ENCODE data around the gene RAB30.
"Not testable (repeated sequence)": the region's sequence is repeated elsewhere in the genome, so short reads cannot be mapped to it uniquely, and the experiment has no call there.

Gene RAB30

DNA sequence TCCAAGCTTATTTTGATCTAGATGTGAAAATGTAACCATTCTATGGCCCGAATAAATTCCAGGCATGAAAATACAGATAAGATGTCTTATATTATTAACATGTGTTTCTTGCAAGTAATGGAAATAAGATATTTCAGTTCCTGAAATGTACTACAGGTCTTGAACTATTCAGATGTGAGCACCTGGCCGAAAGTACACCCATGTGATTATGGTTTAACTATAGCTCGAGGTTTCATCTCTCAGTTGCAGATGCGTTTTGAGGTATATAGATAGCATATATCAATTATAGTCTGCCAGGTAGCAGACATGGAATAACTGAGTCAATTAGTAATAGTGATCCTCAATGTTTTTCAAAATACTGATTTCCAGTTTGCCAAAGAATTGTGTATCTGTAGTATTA is 101.9 kb downstream of the RAB30 start:
- no peak for DNase-seq (ENCODE audit: low read depth, low spot score)
- TF ChIP-seq ZNF274 (IDR thresholded peaks at IDR 0.05; ENCODE audit: low read depth, low read length) (no peak), YY1 (IDR thresholded peaks at IDR 0.05; ENCODE audit: insufficient read depth, insufficient read length) (no peak), SUZ12 (IDR thresholded peaks at IDR 0.05; ENCODE audit: extremely low read depth, insufficient read depth, insufficient read length) (no peak)
- Histone ChIP-seq H3K36me3 (ENCODE audit: insufficient read depth, insufficient read length, low read length) (no peaks in the 10 kb centered on the region), H3K27me3 (ENCODE audit: insufficient read depth, insufficient read length) (no peaks in the 10 kb centered on the region), H3K4me3 (ENCODE audit: insufficient read length, low read depth) (no peak overlapping the region), H3K4me1 (ENCODE audit: insufficient read depth, insufficient read length) (no peaks in the 10 kb centered on the region), H3K9me3 (ENCODE audit: insufficient read depth, low read length) (no peaks in the 10 kb centered on the region), H3K9ac (ENCODE audit: insufficient read length, low read depth) (no peak overlapping the region)

DNA sequence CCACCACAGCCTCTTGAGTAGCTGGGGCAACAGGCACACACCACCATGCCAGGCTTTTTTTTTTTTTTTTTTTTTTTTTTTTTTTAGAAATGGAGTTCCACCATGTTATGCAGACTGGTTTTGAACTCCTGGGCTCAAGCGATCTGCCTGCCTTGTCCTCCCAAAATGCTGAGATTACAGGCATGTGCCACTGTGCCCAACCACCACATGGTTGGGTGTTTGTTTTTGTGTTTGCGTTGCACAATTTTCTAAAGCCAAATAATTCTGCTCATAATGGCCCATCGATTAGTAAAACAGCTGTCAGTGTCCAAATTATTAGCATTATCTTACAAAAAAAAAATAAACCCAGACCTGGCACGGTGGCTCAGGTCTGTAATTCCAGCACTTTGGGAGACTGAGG is 104.3 kb downstream of the RAB30 start:
- no peaks in the 10 kb centered on the region for H3K27me3 ChIP-seq (ENCODE audit: insufficient read depth, insufficient read length)
- no peak overlapping the region for H3K4me3 ChIP-seq (ENCODE audit: insufficient read length, low read depth)
- TF ChIP-seq ZNF274 (IDR thresholded peaks at IDR 0.05; ENCODE audit: low read depth, low read length): no peak
- no peak for TF ChIP-seq YY1 (IDR thresholded peaks at IDR 0.05; ENCODE audit: insufficient read depth, insufficient read length)
- TF ChIP-seq SUZ12 (IDR thresholded peaks at IDR 0.05; ENCODE audit: extremely low read depth, insufficient read depth, insufficient read length): no peak
- DNase-seq (ENCODE audit: low read depth, low spot score): no peak
- no peak overlapping the region for H3K9ac ChIP-seq (ENCODE audit: insufficient read length, low read depth)
- H3K9me3 ChIP-seq (ENCODE audit: insufficient read depth, low read length): no peaks in the 10 kb centered on the region
- H3K36me3 ChIP-seq (ENCODE audit: insufficient read depth, insufficient read length, low read length): no peaks in the 10 kb centered on the region
- no peaks in the 10 kb centered on the region for H3K4me1 ChIP-seq (ENCODE audit: insufficient read depth, insufficient read length)

DNA sequence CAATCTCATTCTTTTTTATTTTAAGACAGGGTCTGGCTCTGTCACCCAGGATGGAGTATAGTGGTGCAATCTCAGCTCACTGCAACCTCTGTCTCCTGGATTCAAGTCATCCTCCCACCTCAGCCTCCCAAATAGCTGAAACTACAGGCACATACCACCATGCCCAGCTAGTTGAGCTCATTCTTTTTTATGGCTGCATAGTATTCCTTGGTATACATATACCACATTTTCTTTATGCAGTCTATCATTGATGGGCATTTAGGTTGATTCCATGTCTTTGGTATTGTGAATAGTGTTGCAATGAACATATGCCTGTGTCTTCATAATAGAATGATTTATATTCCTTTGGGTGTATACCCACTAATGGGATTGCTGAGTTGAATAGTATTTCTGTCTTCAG is 109.7 kb downstream of the RAB30 start:
- not testable (repeated sequence) for H3K36me3 ChIP-seq (ENCODE audit: insufficient read depth, insufficient read length, low read length); H3K27me3 ChIP-seq (ENCODE audit: insufficient read depth, insufficient read length); DNase-seq (ENCODE audit: low read depth, low spot score); H3K4me3 ChIP-seq (ENCODE audit: insufficient read length, low read depth); H3K9ac ChIP-seq (ENCODE audit: insufficient read length, low read depth); H3K4me1 ChIP-seq (ENCODE audit: insufficient read depth, insufficient read length); H3K9me3 ChIP-seq (ENCODE audit: insufficient read depth, low read length)

DNA sequence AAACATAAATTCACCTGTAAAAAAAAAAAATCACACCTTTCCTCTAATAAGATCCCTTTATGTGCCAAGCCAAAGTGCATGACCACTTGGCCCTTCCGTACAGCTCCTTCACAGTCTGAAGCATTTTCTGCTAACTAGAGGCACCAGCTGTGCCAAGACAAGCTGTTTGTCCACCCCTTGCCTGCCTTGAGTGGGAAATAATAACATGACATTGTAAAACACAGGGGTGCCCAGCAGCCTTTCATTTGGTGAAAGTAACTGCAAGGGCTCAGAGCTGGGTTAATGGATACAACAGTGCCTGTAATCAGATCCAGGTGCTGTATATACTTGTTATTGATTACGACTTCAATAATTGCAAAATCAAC is 110.9 kb downstream of the RAB30 start:
- Histone ChIP-seq H3K9ac (ENCODE audit: insufficient read length, low read depth) (no peak overlapping the region), H3K4me1 (ENCODE audit: insufficient read depth, insufficient read length) (peaks cover 3% of the 10 kb centered on the region), H3K4me3 (ENCODE audit: insufficient read length, low read depth) (no peak overlapping the region), H3K36me3 (ENCODE audit: insufficient read depth, insufficient read length, low read length) (no peaks in the 10 kb centered on the region), H3K9me3 (ENCODE audit: insufficient read depth, low read length) (no peaks in the 10 kb centered on the region; the same call in 1 of the 2 replicates), H3K27me3 (ENCODE audit: insufficient read depth, insufficient read length) (no peaks in the 10 kb centered on the region)
- TF ChIP-seq YY1 (IDR thresholded peaks at IDR 0.05; ENCODE audit: insufficient read depth, insufficient read length) (no peak), SUZ12 (IDR thresholded peaks at IDR 0.05; ENCODE audit: extremely low read depth, insufficient read depth, insufficient read length) (no peak), ZNF274 (IDR thresholded peaks at IDR 0.05; ENCODE audit: low read depth, low read length) (no peak)
- no peak for DNase-seq (ENCODE audit: low read depth, low spot score)

DNA sequence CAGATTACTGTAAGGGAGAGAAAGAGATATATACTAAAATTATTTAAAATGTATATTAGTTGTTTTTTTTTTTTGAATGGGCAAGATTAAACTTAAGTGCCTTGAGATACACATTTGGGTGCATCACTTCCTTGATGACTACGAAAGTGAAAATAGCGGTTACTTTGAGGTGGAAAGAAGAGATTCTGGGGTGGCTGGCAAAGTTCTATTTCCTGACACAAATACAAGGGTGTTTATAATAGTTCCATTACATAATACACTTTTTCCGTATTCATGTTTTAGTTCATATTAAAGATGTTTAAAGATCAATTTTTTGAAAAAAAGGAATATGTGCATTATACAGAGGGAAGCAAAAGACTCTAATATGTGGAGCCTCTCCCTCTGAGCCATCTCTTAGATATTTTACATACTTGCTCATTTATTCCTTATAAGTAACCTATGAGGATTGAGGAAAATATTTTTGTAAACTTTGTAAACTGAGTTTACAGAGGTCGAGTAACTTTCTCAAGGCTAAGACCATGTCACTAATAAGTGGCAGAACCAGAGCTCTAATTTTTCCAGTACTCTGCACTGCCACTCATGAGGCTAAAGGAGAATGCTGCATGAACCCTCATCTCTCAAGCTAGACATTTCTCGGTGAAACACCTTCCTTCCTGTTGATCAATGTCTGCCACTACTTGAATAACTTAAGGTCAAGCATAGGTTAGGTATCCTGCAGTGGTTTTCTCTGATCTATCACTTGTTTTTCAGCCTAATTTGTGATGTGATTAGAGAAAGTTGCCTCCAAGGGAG is 111.5 kb downstream of the RAB30 start:
- peaks cover 3% of the 10 kb centered on the region for H3K4me1 ChIP-seq (ENCODE audit: insufficient read depth, insufficient read length)
- H3K9ac ChIP-seq (ENCODE audit: insufficient read length, low read depth): no peak overlapping the region
- peaks cover 4% of the 10 kb centered on the region; the same call in 1 of the 2 replicates for H3K9me3 ChIP-seq (ENCODE audit: insufficient read depth, low read length)
- H3K4me3 ChIP-seq (ENCODE audit: insufficient read length, low read depth): no peak overlapping the region
- TF ChIP-seq ZNF274 (IDR thresholded peaks at IDR 0.05; ENCODE audit: low read depth, low read length) (no peak), YY1 (IDR thresholded peaks at IDR 0.05; ENCODE audit: insufficient read depth, insufficient read length) (no peak), SUZ12 (IDR thresholded peaks at IDR 0.05; ENCODE audit: extremely low read depth, insufficient read depth, insufficient read length) (no peak)
- H3K36me3 ChIP-seq (ENCODE audit: insufficient read depth, insufficient read length, low read length): no peaks in the 10 kb centered on the region
- H3K27me3 ChIP-seq (ENCODE audit: insufficient read depth, insufficient read length): no peaks in the 10 kb centered on the region
- DNase-seq (ENCODE audit: low read depth, low spot score): no peak

DNA sequence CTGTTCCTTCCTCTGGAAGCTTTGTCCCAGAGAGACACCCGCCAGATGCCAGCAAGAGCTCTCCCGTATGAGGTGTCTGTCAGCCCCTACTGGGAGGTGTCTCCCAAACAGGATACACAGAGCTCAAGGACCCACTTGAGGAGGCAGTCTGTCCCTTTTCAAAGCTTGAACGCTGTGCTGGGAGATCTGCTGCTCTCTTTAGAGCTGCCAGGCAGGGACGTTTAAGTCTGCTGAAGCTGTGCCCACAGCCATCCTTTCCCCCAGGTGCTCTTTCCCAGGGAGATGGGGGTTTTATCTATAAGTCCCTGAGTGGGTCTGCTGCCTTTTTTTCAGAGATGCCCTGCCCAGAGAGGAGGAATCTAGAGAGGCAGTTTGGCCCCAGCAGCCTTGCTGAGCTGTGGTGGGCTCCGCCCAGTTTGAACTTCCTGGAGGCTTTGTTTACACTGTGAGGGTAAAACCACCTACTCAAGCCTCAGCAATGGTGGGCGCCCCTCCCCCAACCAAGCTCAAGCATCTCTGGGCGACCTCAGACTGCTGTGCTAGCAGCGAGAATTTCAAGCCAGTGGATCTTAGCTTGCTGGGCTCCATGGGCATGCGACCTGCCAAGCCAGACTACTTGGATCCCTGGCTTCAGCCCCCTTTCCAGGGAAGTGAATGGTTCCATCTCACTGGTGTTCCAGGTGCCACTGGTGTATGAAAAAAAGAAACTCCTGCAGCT is 115.8 kb downstream of the RAB30 start:
- not testable (repeated sequence) for H3K9ac ChIP-seq (ENCODE audit: insufficient read length, low read depth); H3K4me3 ChIP-seq (ENCODE audit: insufficient read length, low read depth); H3K27me3 ChIP-seq (ENCODE audit: insufficient read depth, insufficient read length); H3K36me3 ChIP-seq (ENCODE audit: insufficient read depth, insufficient read length, low read length); H3K9me3 ChIP-seq (ENCODE audit: insufficient read depth, low read length); H3K4me1 ChIP-seq (ENCODE audit: insufficient read depth, insufficient read length)
- DNase-seq (ENCODE audit: low read depth, low spot score): peak; percentile 66

DNA sequence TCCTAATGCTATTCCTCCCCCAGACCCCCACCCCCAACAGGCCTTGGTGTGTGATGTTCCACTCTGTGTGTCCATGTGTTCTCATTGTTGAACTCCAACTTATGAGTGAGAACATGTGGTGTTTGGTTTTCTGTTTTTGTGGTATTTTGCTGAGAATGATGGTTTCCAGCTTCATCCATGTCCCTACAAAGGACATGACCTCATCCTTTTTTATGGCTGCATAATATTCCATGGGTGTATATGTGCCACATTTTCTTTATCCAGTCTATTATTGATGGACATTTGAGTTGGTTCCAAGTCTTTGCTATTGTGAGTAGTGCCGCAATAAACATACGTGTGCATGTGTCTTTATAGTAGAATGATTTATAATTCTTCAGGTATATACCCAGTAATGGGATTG is 121.2 kb downstream of the RAB30 start:
- H3K36me3 ChIP-seq (ENCODE audit: insufficient read depth, insufficient read length, low read length); H3K4me3 ChIP-seq (ENCODE audit: insufficient read length, low read depth); H3K9ac ChIP-seq (ENCODE audit: insufficient read length, low read depth); DNase-seq (ENCODE audit: low read depth, low spot score); H3K9me3 ChIP-seq (ENCODE audit: insufficient read depth, low read length); H3K4me1 ChIP-seq (ENCODE audit: insufficient read depth, insufficient read length); H3K27me3 ChIP-seq (ENCODE audit: insufficient read depth, insufficient read length): not testable (repeated sequence)

Measured in NT2/D1 (cell line).